ENCODE data around the gene ADGRL1. TPM values are rescaled to one million over a fixed set of nuclear protein-coding genes. Genes with fewer than 3 reads are reported as not detected.
"Not testable (repeated sequence)": the region's sequence is repeated elsewhere in the genome, so short reads cannot be mapped to it uniquely, and the experiment has no call there.

Gene ADGRL1
- polyA plus RNA-seq, 12 donors: 13.5 to 70.1 (median 16.0) TPM

GRCh38 chr19:14195216-14195615, 10.8 kb downstream of the ADGRL1 start:
- not testable (repeated sequence) for DNase-seq

- DNase-seq: no peak
Observed at GRCh38 chr19:14189415-14189814, 16.6 kb downstream of the ADGRL1 start.

GRCh38 chr19:14188086-14188485, 17.9 kb downstream of the ADGRL1 start:
- not testable (repeated sequence) for DNase-seq

- no peak for DNase-seq
Observed at GRCh38 chr19:14187561-14187960, 18.4 kb downstream of the ADGRL1 start.

GRCh38 chr19:14186684-14187083, 19.3 kb downstream of the ADGRL1 start:
- DNase-seq: not testable (repeated sequence)

- not testable (repeated sequence) for DNase-seq
Observed at GRCh38 chr19:14185691-14186090, 20.3 kb downstream of the ADGRL1 start.

GRCh38 chr19:14185158-14185557, 20.8 kb downstream of the ADGRL1 start:
- DNase-seq: no peak

- no peak for DNase-seq
Observed at GRCh38 chr19:14183741-14184350, 22.1 kb downstream of the ADGRL1 start.

GRCh38 chr19:14182476-14182875, 23.5 kb downstream of the ADGRL1 start:
- DNase-seq: no peak

GRCh38 chr19:14181906-14182305, 24.1 kb downstream of the ADGRL1 start:
- no peak for DNase-seq

- DNase-seq: not testable (repeated sequence)
Observed at GRCh38 chr19:14181199-14181598, 24.8 kb downstream of the ADGRL1 start.

GRCh38 chr19:14177496-14178074, 28.4 kb downstream of the ADGRL1 start:
- DNase-seq: no peak

- no peak for DNase-seq
Observed at GRCh38 chr19:14175351-14175792, 30.6 kb downstream of the ADGRL1 start.

GRCh38 chr19:14174883-14175282, 31.1 kb downstream of the ADGRL1 start:
- no peak for DNase-seq

GRCh38 chr19:14168993-14169392, 37.0 kb downstream of the ADGRL1 start:
- no peak for DNase-seq

GRCh38 chr19:14168259-14168972, 37.6 kb downstream of the ADGRL1 start:
- DNase-seq: no peak

GRCh38 chr19:14167576-14168138, 38.3 kb downstream of the ADGRL1 start:
- no peak for DNase-seq

- DNase-seq: no peak
Observed at GRCh38 chr19:14166999-14167575, 38.9 kb downstream of the ADGRL1 start.

- no peak for DNase-seq
Observed at GRCh38 chr19:14165990-14166830, 39.8 kb downstream of the ADGRL1 start.

- no peak for DNase-seq
Observed at GRCh38 chr19:14164724-14165493, 41.1 kb downstream of the ADGRL1 start.

GRCh38 chr19:14164082-14164481, 41.9 kb downstream of the ADGRL1 start:
- no peak for DNase-seq

Measured in muscle of arm (tissue), 12 donors.